GM12874 (cell line): Measurements from ENCODE around the gene LEMD2.

Experiments
- TF ChIP-seq, protein P1 (sequence below): IDR thresholded peaks from 2 replicates; pipeline ENCODE4 v1.5.1; 2011; ENCODE audit warnings: low read depth, mild to moderate bottlenecking, control low read depth, low read length, moderate library complexity; ENCODE audit not compliant: insufficient read depth

The LEMD2 gene

DNA sequence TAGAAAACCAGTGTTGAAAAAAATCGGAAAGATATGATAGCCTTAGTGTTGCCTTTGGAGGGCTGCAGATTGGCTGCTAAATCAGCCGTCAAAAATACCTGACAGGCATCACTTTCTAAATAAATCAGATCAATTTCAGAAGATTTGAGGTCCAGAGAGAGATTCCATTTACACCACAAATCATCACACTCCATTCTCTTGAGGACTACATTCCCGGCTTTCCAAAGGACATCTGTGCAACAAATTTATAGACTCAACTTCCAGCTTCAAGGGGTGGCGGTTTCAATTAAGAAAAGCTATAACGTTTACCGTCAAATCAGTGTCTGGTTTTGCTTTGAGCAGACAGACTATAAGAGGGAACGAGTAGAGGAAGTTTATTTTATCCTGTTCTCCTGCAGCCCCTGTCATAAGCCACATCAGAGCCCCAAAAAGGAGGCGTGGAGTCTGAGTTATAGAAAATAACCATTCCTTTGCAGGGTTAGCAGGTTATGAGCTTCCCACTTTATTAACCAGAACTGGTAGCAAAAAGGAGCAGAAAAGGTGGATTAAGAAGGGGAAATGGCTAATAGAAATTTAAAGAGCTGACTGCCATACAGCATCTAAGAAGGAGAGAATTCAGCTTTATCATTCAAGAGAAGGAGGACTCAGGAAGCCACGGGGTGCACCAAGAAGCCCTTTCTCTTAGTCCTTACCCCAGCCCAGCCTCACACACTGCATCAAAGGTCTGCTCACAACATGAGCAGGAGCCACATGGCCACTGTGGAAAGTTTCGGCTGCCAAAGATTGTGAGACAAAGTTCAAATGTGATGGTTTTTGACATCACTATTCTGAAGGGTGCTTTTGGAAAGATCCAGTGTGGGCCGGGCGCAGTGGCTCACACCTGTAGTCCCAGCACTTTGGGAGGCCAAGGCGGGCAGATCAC, 64.6 kb downstream of the LEMD2 start:
- TF ChIP-seq, protein P1, sequence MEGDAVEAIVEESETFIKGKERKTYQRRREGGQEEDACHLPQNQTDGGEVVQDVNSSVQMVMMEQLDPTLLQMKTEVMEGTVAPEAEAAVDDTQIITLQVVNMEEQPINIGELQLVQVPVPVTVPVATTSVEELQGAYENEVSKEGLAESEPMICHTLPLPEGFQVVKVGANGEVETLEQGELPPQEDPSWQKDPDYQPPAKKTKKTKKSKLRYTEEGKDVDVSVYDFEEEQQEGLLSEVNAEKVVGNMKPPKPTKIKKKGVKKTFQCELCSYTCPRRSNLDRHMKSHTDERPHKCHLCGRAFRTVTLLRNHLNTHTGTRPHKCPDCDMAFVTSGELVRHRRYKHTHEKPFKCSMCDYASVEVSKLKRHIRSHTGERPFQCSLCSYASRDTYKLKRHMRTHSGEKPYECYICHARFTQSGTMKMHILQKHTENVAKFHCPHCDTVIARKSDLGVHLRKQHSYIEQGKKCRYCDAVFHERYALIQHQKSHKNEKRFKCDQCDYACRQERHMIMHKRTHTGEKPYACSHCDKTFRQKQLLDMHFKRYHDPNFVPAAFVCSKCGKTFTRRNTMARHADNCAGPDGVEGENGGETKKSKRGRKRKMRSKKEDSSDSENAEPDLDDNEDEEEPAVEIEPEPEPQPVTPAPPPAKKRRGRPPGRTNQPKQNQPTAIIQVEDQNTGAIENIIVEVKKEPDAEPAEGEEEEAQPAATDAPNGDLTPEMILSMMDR = no peak

DNA sequence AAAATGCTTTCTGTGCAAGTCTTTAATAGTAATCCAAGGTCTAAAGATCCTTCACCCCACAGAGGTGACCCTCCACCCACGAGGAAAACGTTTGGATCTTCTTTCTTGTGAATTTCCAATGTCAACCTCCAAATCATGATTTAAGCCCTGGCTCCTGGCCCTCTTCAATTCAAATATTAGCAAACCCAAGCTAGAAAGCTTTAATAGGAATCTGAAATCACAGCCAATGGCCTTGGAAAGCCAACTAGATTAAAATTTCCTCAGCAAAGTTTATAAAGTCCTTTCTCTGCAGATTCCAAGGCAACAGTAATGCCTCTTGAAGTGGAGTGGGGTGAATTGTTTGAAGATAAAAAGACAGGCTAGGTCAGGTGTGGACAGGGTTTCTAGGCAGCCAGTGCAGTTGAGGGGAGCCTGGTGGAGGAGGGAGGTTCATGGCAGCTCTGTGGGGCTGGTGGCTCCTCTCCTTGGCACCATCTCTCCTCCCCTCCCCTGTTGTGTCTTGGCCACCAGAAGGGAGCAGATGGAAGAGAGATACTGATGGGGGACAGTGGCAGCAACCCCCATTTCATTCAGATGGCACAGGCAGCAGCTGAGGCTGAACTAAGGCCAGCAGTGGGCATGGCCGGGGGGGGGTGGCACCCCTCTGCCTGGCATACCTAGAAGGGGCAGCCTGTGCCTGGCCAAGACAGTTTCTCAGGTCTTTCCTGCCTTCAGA, 65.4 kb downstream of the LEMD2 start:
- TF ChIP-seq, protein P1 = no peak

DNA sequence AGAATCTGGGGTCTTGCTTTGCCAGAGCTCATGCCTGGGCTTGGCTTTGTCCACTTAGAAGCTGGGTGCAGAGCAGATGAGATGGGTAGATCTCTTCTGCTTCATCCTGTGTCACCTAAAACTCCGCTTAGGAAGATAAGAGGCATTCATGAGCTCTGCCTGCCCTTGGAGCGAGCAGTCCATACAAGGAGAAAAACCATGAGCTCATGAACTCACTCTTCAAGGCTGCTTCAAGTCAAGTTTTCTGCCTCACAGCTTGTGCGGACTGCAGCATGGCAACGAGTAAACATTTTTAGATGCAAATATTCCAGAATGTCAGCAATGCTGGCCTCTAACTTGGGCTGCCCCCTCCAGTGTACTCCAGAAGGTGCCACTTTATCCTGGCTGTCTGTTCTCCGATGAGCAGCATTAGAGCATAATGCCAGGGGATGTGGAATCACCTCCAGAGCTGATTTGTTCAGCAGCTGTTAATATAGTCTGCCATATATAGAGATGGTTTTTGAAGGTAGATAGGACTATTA, 66.8 kb downstream of the LEMD2 start:
- TF ChIP-seq, protein P1 = no peak

DNA sequence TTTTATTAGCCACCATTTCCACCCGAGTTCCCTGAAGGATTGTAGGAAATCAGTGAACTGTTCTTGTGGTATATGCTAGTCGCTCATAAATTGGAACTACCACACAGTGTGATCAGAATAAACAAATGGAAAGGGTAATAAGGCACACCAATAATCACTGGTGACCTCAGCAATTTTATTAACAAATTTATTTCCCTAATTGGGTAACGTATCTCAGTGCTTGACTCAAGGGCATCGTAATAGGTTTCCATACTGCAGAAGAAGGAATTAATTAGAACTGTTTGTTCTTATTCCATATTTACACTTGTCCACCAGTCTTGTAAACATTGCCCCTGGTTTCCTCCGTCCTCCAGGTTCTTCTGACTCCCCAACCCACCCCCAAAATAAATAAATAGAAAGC, 67.4 kb downstream of the LEMD2 start:
- TF ChIP-seq, protein P1 = no peak
